IMR-90 (cell line): ENCODE results near the gene ANO1. TPM values are rescaled to one million over a fixed set of nuclear protein-coding genes. Genes with fewer than 3 reads are reported as not detected.

Experiments used
- ATAC-seq: fragments of 200-7000 bp; cut with Tn5 transposase; 2 replicates; pipeline ENCODE4 v1.9.1; 2020; ENCODE audit warnings: low read depth, mild to moderate bottlenecking, moderate library complexity
- BruUV-seq: library from RNA; stranded (reverse); fragments of 400-500 nt; replicated peaks from 2 replicates; lab custom pipeline; 2021; lab: Mats Ljungman, UMichigan
- CTCF ChIA-PET: fragments of 300-600 bp; formaldehyde crosslinking; extraction: SDS; loops from one replicate; lab custom pipeline; 2021; ENCODE audit warnings: antibody characterized with exemption; lab: Yijun Ruan, JAX
- POLR2A ChIA-PET: fragments of 300-600 bp; sonication (Branson Sonifier 250); formaldehyde crosslinking; loops from one replicate; lab custom pipeline; 2022; ENCODE audit warnings: antibody characterized with exemption; ENCODE audit not compliant: unreplicated experiment; lab: Charles Lee
- DNase-seq: peaks from one replicate; pipeline ENCODE4 v3.0.0; 2013
- H2AFZ ChIP-seq: replicated peaks from 2 replicates; pipeline ENCODE3; 2013; ENCODE audit warnings: low read length, mild to moderate bottlenecking; ENCODE audit not compliant: poor library complexity
- H2AK5ac ChIP-seq: 2 replicates; pipeline ENCODE4 v1.6.1; 2013; ENCODE audit warnings: low read depth, low read length, inconsistent platforms
- H2AK9ac ChIP-seq: replicated peaks from 2 replicates; pipeline ENCODE3; 2013; ENCODE audit warnings: mild to moderate bottlenecking, low read depth, low read length, moderate library complexity; ENCODE audit not compliant: poor library complexity
- H2BK120ac ChIP-seq: 2 replicates; pipeline ENCODE4 v1.6.1; 2013; ENCODE audit warnings: low read depth, low read length, inconsistent platforms
- H2BK15ac ChIP-seq: 3 replicates; pipeline ENCODE4 v1.6.1; 2013; ENCODE audit warnings: low read depth, low read length, inconsistent platforms
- H2BK20ac ChIP-seq: 2 replicates; pipeline ENCODE4 v1.6.1; 2013; ENCODE audit warnings: low read depth, mild to moderate bottlenecking, inconsistent platforms, low read length, moderate library complexity
- H2BK5ac ChIP-seq: 2 replicates; pipeline ENCODE4 v1.6.1; 2013; ENCODE audit warnings: mild to moderate bottlenecking, low read depth, low read length, inconsistent platforms; ENCODE audit not compliant: poor library complexity, severe bottlenecking
- H3K14ac ChIP-seq: replicated peaks from 2 replicates; pipeline ENCODE4 v1.6.1; 2013; ENCODE audit warnings: low read depth, low read length, inconsistent platforms
- H3K18ac ChIP-seq: 2 replicates; pipeline ENCODE4 v1.6.1; 2013; ENCODE audit warnings: low read depth, low read length, control low read depth
- H3K23ac ChIP-seq: 2 replicates; pipeline ENCODE4 v1.6.1; 2013; ENCODE audit warnings: low read depth, low read length, inconsistent platforms
- H3K27ac ChIP-seq: 2 replicates; pipeline ENCODE4 v1.5.1; 2013; ENCODE audit warnings: mild to moderate bottlenecking, control low read depth, low read length; ENCODE audit not compliant: insufficient read depth
- H3K27me3 ChIP-seq: 2 replicates; pipeline ENCODE4 v1.6.1; 2013; ENCODE audit warnings: low read length; ENCODE audit not compliant: control insufficient read depth, insufficient read depth
- H3K36me3 ChIP-seq: 2 replicates; pipeline ENCODE4 v1.6.1; 2013; ENCODE audit warnings: low read length, mixed read lengths; ENCODE audit not compliant: control insufficient read depth, insufficient read depth
- H3K4ac ChIP-seq: 2 replicates; pipeline ENCODE4 v1.6.1; 2013; ENCODE audit warnings: low read depth, low read length, inconsistent platforms
- H3K4me1 ChIP-seq: 2 replicates; pipeline ENCODE4 v1.6.1; 2013; ENCODE audit warnings: low read length, mixed read lengths; ENCODE audit not compliant: control insufficient read depth, insufficient read depth
- H3K4me2 ChIP-seq: 2 replicates; pipeline ENCODE4 v1.6.1; 2013; ENCODE audit warnings: low read depth, mild to moderate bottlenecking, control low read depth, low read length, moderate library complexity
- H3K4me3 ChIP-seq: 2 replicates; pipeline ENCODE4 v1.5.1; 2013; ENCODE audit warnings: low read depth, mild to moderate bottlenecking, control low read depth, low read length, moderate library complexity; ENCODE audit not compliant: insufficient read depth
- H3K56ac ChIP-seq: 2 replicates; pipeline ENCODE4 v1.6.1; 2013; ENCODE audit warnings: low read length, inconsistent platforms; ENCODE audit not compliant: insufficient read depth; ENCODE audit errors: extremely low read depth
- H3K79me1 ChIP-seq, 2 experiments: 2 replicates each; pipeline ENCODE4 v1.6.1; 2013; ENCODE audit warnings: low read length in 2 of 2, inconsistent platforms in 1 of 2, low read depth in 1 of 2
- H3K9ac ChIP-seq: 2 replicates; pipeline ENCODE4 v1.6.1; 2013; ENCODE audit warnings: low read depth, low read length, control low read depth
- H3K9me1 ChIP-seq: 2 replicates; pipeline ENCODE4 v1.6.1; 2013; ENCODE audit warnings: low read length, inconsistent platforms; ENCODE audit not compliant: insufficient read depth
- H3K9me3 ChIP-seq: 2 replicates; pipeline ENCODE4 v1.6.1; 2013; ENCODE audit warnings: low read length; ENCODE audit not compliant: control insufficient read depth, insufficient read depth
- H4K20me1 ChIP-seq: 2 replicates; pipeline ENCODE4 v1.6.1; 2013; ENCODE audit warnings: low read length, inconsistent platforms; ENCODE audit not compliant: insufficient read depth
- H4K5ac ChIP-seq: 2 replicates; pipeline ENCODE4 v1.6.1; 2013; ENCODE audit warnings: mild to moderate bottlenecking, low read depth, low read length, control low read depth
- H4K8ac ChIP-seq, 2 experiments: 2 replicates each; pipeline ENCODE4 v1.6.1; 2013; ENCODE audit warnings: low read depth in 2 of 2, low read length in 2 of 2, control low read depth in 1 of 2, inconsistent platforms in 1 of 2
- H4K91ac ChIP-seq: 2 replicates; pipeline ENCODE4 v1.6.1; 2013; ENCODE audit warnings: low read depth, low read length, inconsistent platforms; ENCODE audit not compliant: insufficient read depth
- CHD1 ChIP-seq: IDR thresholded peaks from 2 replicates; pipeline ENCODE4 v1.6.1; 2012; ENCODE audit warnings: low read depth, low read length, improper control_type of control experiment
- MAFK ChIP-seq: IDR thresholded peaks from 2 replicates; pipeline ENCODE4 v1.6.1; 2012; ENCODE audit warnings: low read depth, low read length, improper control_type of control experiment
- RAD21 ChIP-seq: IDR thresholded peaks from 2 replicates; pipeline ENCODE4 v1.6.1; 2012; ENCODE audit warnings: low read length, improper control_type of control experiment
- SMC3 ChIP-seq: fragments of 150-350 bp; IDR thresholded peaks from 2 replicates; pipeline ENCODE4 v1.6.1; 2016; ENCODE audit warnings: low read depth, mild to moderate bottlenecking, antibody characterized with exemption, low read length, moderate library complexity
- USF2 ChIP-seq: fragments of 150-350 bp; IDR thresholded peaks from 2 replicates; pipeline ENCODE4 v1.6.1; 2017; ENCODE audit warnings: mild to moderate bottlenecking, antibody characterized with exemption, low read length, low read depth
- WGBS, 2 experiments: methylation state at CpG; one replicate each; pipeline versions ENCODE4 v1.1.5 to v1.1.7; 2013; ENCODE audit warnings: missing lambda C conversion rate in 2 of 2; ENCODE audit not compliant: insufficient read length in 1 of 2; ENCODE audit errors: extremely low coverage in 2 of 2; 5-methylcytosine and 5-hydroxymethylcytosine counted together
- dilution Hi-C: fragments of 300-500 bp; cut with HindIII; formaldehyde crosslinking; loops from one replicate; pipeline ENCODE4 v1.14.3; 2018; ENCODE audit warnings: low sequenced_read_pairs; ENCODE audit not compliant: unreplicated experiment
- in situ Hi-C: fragments of 300-500 bp; cut with MboI; formaldehyde crosslinking; loops from 3 replicates; pipeline ENCODE4 v1.14.3; 2019; ENCODE audit warnings: low sequenced_read_pairs, inconsistent platforms, mixed read lengths
- intact Hi-C: fragments of 100-400 bp; cut with micrococcal nuclease; formaldehyde crosslinking; loops from 2 replicates; pipeline ENCODE4 v1.10.0; 2022
- polyA plus RNA-seq, 3 experiments: library from polyadenylated mRNA; depleted of rRNA; stranded (reverse); fragments of >200 nt; gene quantifications; 2 replicates each; pipeline ENCODE4 v1.2.3, GENCODE V29; 2012; ENCODE audit warnings: low replicate concordance in 1 of 3
- total RNA-seq: library from RNA; depleted of rRNA; stranded (reverse); fragments of >200 nt; gene quantifications from 2 replicates; pipeline ENCODE4 v1.2.3, GENCODE V29; 2012

Gene ANO1
- total and polyA plus RNA-seq, 2 of the 4 experiments (the other 2 are of a cell fraction) = 4.1 to 10.7 TPM

DNA sequence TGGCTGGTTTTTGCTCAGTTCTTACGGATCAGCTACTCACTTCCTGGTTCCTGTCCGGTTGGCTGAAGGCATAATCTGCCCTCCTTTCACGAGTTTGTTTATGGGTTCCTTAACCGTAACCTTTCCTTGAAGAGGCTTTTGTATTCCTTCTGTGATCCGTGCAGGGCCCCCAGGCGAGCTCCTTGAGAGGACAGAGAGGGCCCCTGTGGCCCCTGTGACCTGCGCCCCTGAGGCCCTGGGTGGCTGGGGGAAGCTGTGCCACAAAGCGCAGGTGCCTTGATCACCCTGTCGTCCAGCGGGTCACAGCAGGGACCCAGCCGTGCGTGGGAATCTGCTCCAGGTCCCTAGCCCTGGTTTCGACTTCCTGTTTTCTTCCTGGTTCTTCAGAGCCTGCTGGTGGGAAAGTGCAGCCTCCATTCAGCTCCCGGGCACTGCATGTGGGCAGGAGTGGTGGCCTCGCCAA is 97.2 kb downstream of the ANO1 start:
- no peak overlapping the region for H3K14ac ChIP-seq
- no peaks in the 10 kb centered on the region for H3K79me1 ChIP-seq
- no peaks in the 10 kb centered on the region for H3K4me1 ChIP-seq
- ATAC-seq (no peak), DNase-seq (no peak)
- no peak overlapping the region for H2BK15ac ChIP-seq
- no peaks in the 10 kb centered on the region for H3K27me3 ChIP-seq
- intact Hi-C loops = no loop called here
- no peak overlapping the region for H2BK120ac ChIP-seq
- H2AK5ac ChIP-seq = no peak overlapping the region
- no peak for TF ChIP-seq SMC3
- no peak for TF ChIP-seq USF2
- no peak for TF ChIP-seq CHD1
- TF ChIP-seq RAD21 = no peak
- no peak for TF ChIP-seq MAFK
- no peak overlapping the region for H3K56ac ChIP-seq
- no peak overlapping the region for H4K91ac ChIP-seq
- BruUV-seq = no TSS peak
- dilution Hi-C loops = no loop called here
- H3K4me3 ChIP-seq = no peak overlapping the region
- H2AK9ac ChIP-seq = no peak overlapping the region
- no peaks in the 10 kb centered on the region for H3K9me1 ChIP-seq
- H3K4ac ChIP-seq = no peak overlapping the region
- H4K8ac ChIP-seq = no peak overlapping the region
- H2BK20ac ChIP-seq = no peak overlapping the region
- H3K9ac ChIP-seq = no peak overlapping the region
- ChIA-PET CTCF (no interaction called here), POLR2A (no interaction called here)
- H3K4me2 ChIP-seq = no peak overlapping the region
- H3K18ac ChIP-seq = no peak overlapping the region
- H3K23ac ChIP-seq = no peak overlapping the region
- no peak overlapping the region for H3K27ac ChIP-seq
- in situ Hi-C loops = loop anchor here (25.0 kb wide), 1 partner anchor 1063 kb away; no protein-coding TSS in a partner anchor
- no peaks in the 10 kb centered on the region for H3K9me3 ChIP-seq
- H4K5ac ChIP-seq = no peak overlapping the region
- no peak overlapping the region for H2BK5ac ChIP-seq
- no peaks in the 10 kb centered on the region for H4K20me1 ChIP-seq
- H2AFZ ChIP-seq = peak overlapping the region; percentile 7
- WGBS, 2 experiments = 67% methylated on average over 12 of the region's 15 CpGs; no CpG with 5 or more reads in 1 of the 2 experiments
- peaks cover 7% of the 10 kb centered on the region; the same call in 1 of the 2 replicates for H3K36me3 ChIP-seq
